HUES64 (cell line): ENCODE measurements around the gene CTNNA2.

Experiments used
- H3K27ac ChIP-seq: 2 replicates; pipeline ENCODE4 v1.7.0; 2013; ENCODE audit warnings: low read depth, low read length, inconsistent platforms
- H3K27me3 ChIP-seq: 2 replicates; pipeline ENCODE4 v1.6.1; 2013; ENCODE audit warnings: mild to moderate bottlenecking, low read length; ENCODE audit not compliant: insufficient read depth
- H3K36me3 ChIP-seq: 2 replicates; pipeline ENCODE4 v1.6.1; 2013; ENCODE audit warnings: mild to moderate bottlenecking, low read length; ENCODE audit not compliant: insufficient read depth
- H3K4me1 ChIP-seq: 2 replicates; pipeline ENCODE4 v1.6.1; 2013; ENCODE audit warnings: mild to moderate bottlenecking, low read length, moderate library complexity; ENCODE audit not compliant: insufficient read depth
- H3K4me3 ChIP-seq: 2 replicates; pipeline ENCODE4 v1.5.1; 2013; ENCODE audit warnings: mild to moderate bottlenecking, low read length, moderate library complexity
- H3K9ac ChIP-seq: 2 replicates; pipeline ENCODE4 v1.6.1; 2013; ENCODE audit warnings: mild to moderate bottlenecking, low read depth, low read length
- H3K9me3 ChIP-seq: 2 replicates; pipeline ENCODE4 v1.6.1; 2013; ENCODE audit warnings: low read depth, low read length; ENCODE audit not compliant: insufficient read depth
- WGBS: fragments of 150-250, 120-280 bp; methylation state at CpG from one replicate; pipeline ENCODE4 v1.1.7; 2013; ENCODE audit warnings: missing lambda C conversion rate; 5-methylcytosine and 5-hydroxymethylcytosine counted together

CTNNA2 gene

DNA sequence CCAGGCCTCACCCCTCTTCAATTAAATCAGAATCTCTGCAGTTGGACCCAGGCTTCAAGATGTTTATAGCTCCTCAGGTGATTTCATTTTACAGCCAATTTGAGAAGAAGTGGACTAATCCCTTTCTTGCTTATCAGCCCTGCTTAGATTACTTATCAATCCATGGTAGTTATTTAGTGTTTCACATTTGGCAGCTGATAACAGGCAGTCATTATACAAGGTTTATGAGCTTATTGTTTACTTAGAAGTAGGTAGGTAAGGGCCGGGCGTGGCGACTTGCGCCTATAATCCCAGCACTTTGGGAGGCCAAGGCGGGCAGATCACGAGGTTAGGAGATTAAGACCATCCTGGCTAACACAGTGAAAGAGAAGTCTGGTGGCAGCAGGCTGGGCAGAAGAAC, 237.5 kb downstream of the CTNNA2 start:
- no peaks in the 10 kb centered on the region for H3K4me1 ChIP-seq
- 92% methylated on average over 6 of the region's 6 CpGs for WGBS

DNA sequence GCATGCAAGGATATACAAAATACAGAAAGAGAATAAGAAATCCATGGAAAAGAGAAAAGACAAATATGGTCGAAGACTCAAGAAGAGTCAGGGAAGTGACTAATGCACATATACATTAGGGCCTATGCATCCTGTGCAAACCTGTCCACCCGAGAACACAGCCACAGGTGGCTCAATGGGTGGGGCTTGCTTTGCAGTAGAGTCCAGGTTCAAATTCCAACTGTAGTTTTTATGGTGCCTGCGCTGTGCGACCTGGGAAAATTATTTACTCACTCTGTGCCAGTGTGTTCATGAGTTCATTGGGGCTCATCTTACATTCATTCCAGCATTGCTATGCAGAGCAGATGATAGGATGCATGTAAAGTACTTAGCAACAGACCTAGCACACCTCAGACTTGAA, 244.7 kb downstream of the CTNNA2 start:
- Histone ChIP-seq H3K27ac (no peak overlapping the region), H3K9me3 (no peaks in the 10 kb centered on the region), H3K36me3 (no peaks in the 10 kb centered on the region), H3K27me3 (no peaks in the 10 kb centered on the region), H3K4me1 (peaks cover 15% of the 10 kb centered on the region), H3K9ac (no peak overlapping the region), H3K4me3 (no peak overlapping the region)
- WGBS = 94% methylated on average over 4 of the region's 4 CpGs

More for the DNA sequence above, 237.5 kb downstream of the CTNNA2 start:
- no peak overlapping the region for H3K9ac ChIP-seq
- H3K27ac ChIP-seq = no peak overlapping the region
- no peaks in the 10 kb centered on the region for H3K9me3 ChIP-seq
- H3K27me3 ChIP-seq = no peaks in the 10 kb centered on the region
- no peaks in the 10 kb centered on the region for H3K36me3 ChIP-seq
- H3K4me3 ChIP-seq = no peak overlapping the region

DNA sequence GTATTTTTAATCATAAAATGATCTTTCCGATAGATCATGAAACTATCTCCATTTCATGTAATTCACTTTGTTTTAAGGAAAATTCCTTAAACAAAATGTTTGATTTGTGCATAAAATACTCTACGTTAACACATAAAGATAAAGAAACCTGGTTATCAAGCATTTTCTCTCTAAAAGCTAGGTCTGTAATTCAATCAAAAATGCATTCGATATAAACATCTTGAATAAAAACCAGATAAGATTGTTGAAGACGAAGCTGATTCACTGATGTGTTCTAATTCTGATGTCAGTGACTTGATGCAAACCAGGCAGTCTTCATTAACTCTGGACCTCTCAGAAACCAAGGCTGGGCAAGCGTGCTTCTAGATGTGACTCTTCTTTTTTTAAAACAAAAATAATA, 245.2 kb downstream of the CTNNA2 start:
- no peaks in the 10 kb centered on the region for H3K36me3 ChIP-seq
- 98% methylated on average over 4 of the region's 5 CpGs for WGBS
- no peak overlapping the region for H3K9ac ChIP-seq
- no peaks in the 10 kb centered on the region for H3K27me3 ChIP-seq
- H3K27ac ChIP-seq = no peak overlapping the region
- no peak overlapping the region for H3K4me3 ChIP-seq
- peaks cover 17% of the 10 kb centered on the region for H3K4me1 ChIP-seq
- H3K9me3 ChIP-seq = no peaks in the 10 kb centered on the region

DNA sequence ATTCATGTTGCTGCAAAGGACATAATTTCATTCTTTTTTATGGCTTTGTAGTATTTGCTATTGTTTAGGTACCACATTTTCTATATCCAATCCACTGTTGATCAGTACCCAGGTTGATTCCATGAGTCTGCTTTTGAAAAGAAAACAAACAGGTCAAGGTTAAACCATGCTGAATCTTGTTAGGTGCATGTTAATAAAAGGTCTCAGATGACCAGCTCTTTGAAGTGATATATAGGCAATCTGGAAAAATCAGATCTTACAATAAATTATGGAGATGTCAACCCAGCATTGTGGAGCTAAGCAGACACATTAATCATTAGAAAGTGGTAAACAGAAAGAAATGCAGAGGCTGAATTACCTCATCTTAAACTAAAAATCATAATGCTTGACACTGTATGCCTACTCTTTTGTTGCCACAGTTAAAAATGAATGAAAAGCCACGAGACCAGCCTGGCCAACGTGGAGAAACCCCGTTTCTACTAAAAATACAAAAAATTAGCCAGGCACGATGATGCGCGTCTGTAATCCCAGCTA, 246.0 kb downstream of the CTNNA2 start:
- no peak overlapping the region for H3K9ac ChIP-seq
- WGBS = 94% methylated on average over 6 of the region's 6 CpGs
- H3K27me3 ChIP-seq = no peaks in the 10 kb centered on the region
- no peak overlapping the region for H3K4me3 ChIP-seq
- no peak overlapping the region for H3K27ac ChIP-seq
- H3K4me1 ChIP-seq = peaks cover 17% of the 10 kb centered on the region
- H3K9me3 ChIP-seq = no peaks in the 10 kb centered on the region
- H3K36me3 ChIP-seq = no peaks in the 10 kb centered on the region

DNA sequence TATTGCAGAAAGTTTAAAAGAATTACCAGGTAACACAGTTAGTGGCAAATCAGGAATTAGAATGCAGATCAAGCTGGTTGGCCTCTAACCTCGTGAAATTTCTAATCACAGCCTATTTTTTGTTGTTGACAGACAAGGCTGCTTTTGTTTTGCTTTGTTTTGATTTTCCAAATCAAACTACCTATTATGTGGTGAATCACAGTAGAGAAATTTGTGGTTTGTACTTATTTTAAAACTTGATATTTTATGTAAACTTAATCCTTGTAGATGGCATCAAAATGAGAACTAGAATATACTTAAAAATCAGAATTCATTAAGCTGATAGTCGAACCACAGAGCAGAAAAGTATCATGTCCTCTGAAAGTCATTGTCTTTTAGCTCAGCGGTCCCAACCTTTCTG, 258.1 kb downstream of the CTNNA2 start:
- Histone ChIP-seq H3K27me3 (no peaks in the 10 kb centered on the region), H3K4me3 (no peak overlapping the region), H3K9ac (no peak overlapping the region), H3K36me3 (no peaks in the 10 kb centered on the region), H3K27ac (no peak overlapping the region), H3K9me3 (no peaks in the 10 kb centered on the region), H3K4me1 (peaks cover 2% of the 10 kb centered on the region; the same call in 1 of the 2 replicates)
- 89% methylated on average over 3 of the region's 3 CpGs for WGBS

DNA sequence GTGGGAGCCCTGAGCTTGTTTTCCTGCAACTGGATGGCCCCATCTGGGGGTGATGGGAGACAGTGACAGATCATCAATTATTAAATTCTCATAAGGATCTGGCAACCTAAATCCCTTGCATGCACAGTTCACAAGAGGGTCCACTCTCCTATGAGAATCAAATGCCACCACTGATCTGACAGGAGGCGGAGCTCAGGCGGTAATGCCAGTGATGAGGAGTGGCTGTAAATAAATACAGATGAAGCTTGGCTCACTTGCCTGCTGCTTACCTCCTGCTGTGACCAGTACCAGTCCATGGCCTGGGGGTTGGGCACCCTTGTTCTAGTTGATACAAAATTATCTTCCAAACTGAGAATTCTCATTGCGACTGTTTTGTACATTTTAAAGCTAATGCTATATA, 258.6 kb downstream of the CTNNA2 start:
- Histone ChIP-seq H3K9ac (no peak overlapping the region), H3K36me3 (no peaks in the 10 kb centered on the region), H3K4me3 (no peak overlapping the region), H3K27ac (no peak overlapping the region), H3K27me3 (no peaks in the 10 kb centered on the region), H3K4me1 (peaks cover 2% of the 10 kb centered on the region; the same call in 1 of the 2 replicates), H3K9me3 (no peaks in the 10 kb centered on the region)
- WGBS = 87% methylated on average over 2 of the region's 3 CpGs

DNA sequence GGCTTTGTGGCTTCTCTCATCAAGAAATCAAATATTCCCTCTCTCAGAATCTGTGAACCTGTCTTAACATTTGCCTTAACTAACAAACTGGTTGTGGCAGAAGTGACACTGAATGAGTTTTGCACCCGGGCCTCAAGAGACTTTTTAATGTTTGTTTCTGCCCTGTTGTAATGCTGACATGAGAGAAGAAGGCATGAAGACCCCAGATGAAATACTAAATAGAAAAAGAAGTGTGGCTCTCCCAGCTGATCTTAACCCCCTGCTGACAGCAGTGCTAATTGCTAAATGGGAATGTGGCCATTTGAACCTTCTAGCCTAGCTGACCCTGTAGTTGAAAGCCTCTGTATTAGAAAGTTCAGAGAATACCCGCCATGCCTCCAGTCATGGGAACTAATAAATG, 261.2 kb downstream of the CTNNA2 start:
- Histone ChIP-seq H3K9ac (no peak overlapping the region), H3K4me1 (peaks cover 2% of the 10 kb centered on the region; the same call in 1 of the 2 replicates), H3K36me3 (no peaks in the 10 kb centered on the region), H3K27ac (no peak overlapping the region), H3K27me3 (no peaks in the 10 kb centered on the region), H3K9me3 (no peaks in the 10 kb centered on the region), H3K4me3 (no peak overlapping the region)
- 97% methylated on average over 2 of the region's 2 CpGs for WGBS

DNA sequence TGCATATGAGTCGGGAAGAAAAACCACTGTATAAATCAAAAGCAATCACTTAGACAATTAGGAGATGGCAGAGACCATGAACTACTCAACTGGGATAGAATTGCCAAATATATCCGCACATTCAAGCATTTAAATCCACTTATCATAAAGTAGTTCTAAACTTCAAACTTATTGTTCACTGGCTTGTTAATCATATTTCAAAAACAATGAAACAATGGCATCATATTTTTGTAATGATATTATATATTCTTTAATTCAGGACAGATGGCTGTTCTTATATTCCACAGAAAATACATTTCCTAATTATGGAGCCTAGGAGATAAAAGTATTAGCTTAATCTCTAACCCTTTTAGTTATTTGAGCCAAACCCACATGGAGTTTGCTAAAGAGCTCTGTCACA, 263.6 kb downstream of the CTNNA2 start:
- H3K9me3 ChIP-seq = no peaks in the 10 kb centered on the region
- no peak overlapping the region for H3K4me3 ChIP-seq
- WGBS = 97% methylated on average over 2 of the region's 2 CpGs
- peaks cover 5% of the 10 kb centered on the region; the same call in 1 of the 2 replicates for H3K4me1 ChIP-seq
- H3K27me3 ChIP-seq = no peaks in the 10 kb centered on the region
- no peak overlapping the region for H3K27ac ChIP-seq
- H3K36me3 ChIP-seq = no peaks in the 10 kb centered on the region
- no peak overlapping the region for H3K9ac ChIP-seq

DNA sequence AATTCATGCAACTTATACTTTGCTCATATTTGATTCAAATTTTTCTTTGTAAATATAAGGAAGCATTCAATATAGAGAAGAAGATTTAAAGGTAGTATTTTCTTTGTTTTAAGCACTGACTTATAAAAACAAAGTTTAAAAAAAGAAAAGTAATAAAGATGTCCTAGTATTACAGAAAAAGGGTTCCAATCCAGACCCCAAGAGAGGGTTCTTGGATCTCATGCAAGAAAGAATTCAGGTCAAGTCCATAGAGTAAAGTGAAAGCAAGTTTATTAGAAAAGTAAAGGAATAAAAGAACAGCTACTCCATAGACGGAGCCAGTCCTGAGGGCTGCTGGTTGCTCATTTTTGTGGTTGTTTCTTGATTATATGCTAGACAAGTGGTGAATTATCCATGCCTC, 267.9 kb downstream of the CTNNA2 start:
- Histone ChIP-seq H3K4me3 (no peak overlapping the region), H3K9me3 (no peaks in the 10 kb centered on the region), H3K36me3 (no peaks in the 10 kb centered on the region), H3K9ac (no peak overlapping the region), H3K27me3 (no peaks in the 10 kb centered on the region), H3K4me1 (peaks cover 23% of the 10 kb centered on the region), H3K27ac (no peak overlapping the region)
- 100% methylated on average over 1 of the region's 1 CpG for WGBS

DNA sequence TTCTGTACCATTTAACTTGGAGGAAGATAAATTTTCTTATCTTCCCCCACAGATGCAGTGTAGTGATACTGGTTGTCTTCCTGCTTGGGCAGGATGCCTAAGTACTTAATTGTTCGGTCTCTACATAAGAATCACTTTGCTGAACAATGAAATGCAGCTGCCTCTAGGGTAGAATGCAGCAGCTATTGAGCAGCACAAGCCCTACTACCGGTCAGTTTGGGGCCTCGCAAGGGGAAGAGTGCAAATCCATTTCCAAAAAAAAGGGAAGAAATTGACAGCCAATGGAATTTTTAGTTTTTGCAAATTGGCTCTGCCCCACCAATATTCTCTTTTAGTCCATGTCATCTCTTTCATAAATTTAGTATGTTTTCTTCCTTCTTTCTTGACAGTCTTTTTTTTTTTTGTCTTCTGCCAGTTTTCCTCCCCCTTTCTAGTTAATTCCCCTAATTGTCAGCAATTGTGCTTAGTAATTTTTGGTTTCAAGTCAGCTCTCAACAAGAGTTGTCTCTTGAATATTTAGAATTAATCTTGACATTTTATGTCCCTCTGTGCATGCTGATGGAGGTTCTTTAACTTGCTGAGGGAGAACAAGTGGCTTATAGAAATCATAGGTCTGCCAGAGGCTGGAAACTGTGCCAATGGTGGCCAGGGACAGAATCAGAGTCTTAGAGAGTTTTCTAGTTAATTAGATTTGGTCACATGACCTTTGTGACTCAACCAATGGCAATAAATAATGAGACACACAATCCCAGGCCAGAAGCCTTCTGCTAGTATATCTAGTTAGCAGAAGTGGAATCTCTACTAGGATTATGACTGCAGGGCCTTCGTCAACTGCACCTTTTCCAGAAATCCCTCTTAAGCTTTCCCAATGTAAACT, 270.0 kb downstream of the CTNNA2 start:
- Histone ChIP-seq H3K36me3 (no peaks in the 10 kb centered on the region), H3K4me3 (no peak overlapping the region), H3K9me3 (no peaks in the 10 kb centered on the region), H3K4me1 (peaks cover 23% of the 10 kb centered on the region), H3K9ac (0 out of 2 replicates have a peak overlapping the region, but pooled peaks have one; percentile 2), H3K27ac (peak overlapping the region; percentile 86), H3K27me3 (no peaks in the 10 kb centered on the region)
- 44% methylated on average over 4 of the region's 4 CpGs for WGBS

DNA sequence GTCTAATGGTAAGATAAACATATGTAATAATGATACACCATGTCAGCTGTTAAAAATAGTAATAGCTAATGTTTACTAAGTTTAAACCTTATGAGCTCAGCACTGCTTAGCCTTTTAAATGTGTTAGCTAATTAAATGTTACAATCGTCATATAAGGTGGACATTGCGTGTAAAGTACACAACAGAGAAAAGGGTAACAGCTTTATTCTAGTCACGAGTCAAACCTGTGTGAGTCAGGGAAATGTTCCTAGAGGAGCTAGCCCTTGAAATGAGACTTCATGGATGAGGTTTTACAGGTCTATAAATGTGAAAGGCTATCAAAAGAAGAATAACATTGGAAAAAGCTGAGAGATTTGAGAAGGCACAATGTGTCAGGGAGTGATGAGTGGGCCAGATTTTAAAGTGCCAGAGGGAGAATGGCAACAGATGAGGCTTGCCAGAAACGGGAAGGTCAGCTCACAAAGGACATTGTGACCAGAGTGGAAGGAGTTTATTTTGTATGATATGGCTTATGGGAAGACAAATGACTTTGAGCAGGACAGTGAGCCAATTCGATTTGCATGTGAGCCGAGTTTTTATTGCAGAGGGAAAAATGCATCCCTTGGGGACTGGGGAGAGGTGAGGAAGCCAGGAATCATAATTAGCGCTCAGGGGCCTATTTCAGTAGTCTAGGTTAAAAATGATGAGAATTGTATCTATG, 276.3 kb downstream of the CTNNA2 start:
- no peaks in the 10 kb centered on the region for H3K27me3 ChIP-seq
- no peaks in the 10 kb centered on the region for H3K4me1 ChIP-seq
- H3K9ac ChIP-seq = no peak overlapping the region
- no peak overlapping the region for H3K27ac ChIP-seq
- 93% methylated on average over 7 of the region's 7 CpGs for WGBS
- no peaks in the 10 kb centered on the region for H3K9me3 ChIP-seq
- H3K36me3 ChIP-seq = no peaks in the 10 kb centered on the region
- H3K4me3 ChIP-seq = no peak overlapping the region
